ENCODE measurements around the gene SPRYD3.

DNA sequence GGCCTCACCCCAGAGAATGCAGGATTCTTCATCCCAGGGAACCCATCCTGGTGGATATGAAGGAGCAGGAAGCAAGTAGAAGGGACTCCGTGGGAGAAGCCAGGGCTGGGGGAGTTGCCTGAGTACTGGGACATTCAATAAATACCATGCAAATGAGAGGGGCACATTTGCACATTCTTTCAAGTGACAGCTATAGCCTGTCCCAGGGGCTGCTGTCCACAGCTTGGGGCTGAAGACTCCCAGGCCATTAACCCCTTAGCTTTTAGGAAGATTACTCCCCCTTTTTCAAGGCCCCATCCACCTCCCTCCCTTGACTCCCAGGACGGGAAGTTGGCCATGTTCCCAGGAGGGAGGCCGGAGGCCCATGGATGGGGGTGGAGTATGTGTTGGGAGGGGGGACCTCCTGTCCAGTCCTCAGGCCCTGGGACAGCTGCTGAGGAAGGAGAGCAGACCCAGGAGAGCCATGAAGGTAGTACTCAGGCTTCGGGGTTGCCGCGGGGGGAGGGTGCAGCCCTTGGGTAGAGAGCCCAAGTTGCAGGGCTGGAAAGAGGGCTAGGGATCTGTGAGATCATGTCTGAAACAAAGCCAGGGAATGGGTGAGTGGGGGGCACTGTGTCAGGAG, 30.3 kb downstream of the SPRYD3 start:
- TF ChIP-seq, protein P1, sequence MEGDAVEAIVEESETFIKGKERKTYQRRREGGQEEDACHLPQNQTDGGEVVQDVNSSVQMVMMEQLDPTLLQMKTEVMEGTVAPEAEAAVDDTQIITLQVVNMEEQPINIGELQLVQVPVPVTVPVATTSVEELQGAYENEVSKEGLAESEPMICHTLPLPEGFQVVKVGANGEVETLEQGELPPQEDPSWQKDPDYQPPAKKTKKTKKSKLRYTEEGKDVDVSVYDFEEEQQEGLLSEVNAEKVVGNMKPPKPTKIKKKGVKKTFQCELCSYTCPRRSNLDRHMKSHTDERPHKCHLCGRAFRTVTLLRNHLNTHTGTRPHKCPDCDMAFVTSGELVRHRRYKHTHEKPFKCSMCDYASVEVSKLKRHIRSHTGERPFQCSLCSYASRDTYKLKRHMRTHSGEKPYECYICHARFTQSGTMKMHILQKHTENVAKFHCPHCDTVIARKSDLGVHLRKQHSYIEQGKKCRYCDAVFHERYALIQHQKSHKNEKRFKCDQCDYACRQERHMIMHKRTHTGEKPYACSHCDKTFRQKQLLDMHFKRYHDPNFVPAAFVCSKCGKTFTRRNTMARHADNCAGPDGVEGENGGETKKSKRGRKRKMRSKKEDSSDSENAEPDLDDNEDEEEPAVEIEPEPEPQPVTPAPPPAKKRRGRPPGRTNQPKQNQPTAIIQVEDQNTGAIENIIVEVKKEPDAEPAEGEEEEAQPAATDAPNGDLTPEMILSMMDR (conservative IDR thresholded peaks at IDR 0.05; ENCODE audit: low read depth, low read length), result no peak; the same call in 1 of the 2 replicates
- no peak for TF ChIP-seq EZH2phosphoT487 (IDR thresholded peaks at IDR 0.05; ENCODE audit: borderline replicate concordance, low read length)

Data from PC-3 (cell line).